ENCODE results near the gene SYF2.

DNA sequence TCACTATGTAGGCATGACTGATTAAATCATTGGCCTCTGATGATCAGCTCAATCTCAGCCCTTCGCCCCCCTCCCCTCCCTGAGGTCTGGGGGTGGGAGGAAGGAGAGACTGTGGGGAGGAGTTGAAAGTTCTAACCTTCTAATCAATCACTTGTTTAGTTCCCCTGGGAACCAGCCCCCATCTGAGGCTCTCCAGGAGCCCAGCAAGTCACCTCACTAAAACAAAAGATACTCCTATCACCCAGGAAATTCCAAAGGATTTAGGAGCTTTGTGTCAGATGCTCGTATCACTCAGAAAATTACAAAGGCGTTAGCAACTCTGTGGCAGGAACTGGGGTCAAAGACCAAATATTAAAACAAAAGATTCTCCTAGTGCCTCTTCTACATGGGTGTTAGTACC is 21.6 kb downstream of the SYF2 start:
- TF ChIP-seq, protein P1, sequence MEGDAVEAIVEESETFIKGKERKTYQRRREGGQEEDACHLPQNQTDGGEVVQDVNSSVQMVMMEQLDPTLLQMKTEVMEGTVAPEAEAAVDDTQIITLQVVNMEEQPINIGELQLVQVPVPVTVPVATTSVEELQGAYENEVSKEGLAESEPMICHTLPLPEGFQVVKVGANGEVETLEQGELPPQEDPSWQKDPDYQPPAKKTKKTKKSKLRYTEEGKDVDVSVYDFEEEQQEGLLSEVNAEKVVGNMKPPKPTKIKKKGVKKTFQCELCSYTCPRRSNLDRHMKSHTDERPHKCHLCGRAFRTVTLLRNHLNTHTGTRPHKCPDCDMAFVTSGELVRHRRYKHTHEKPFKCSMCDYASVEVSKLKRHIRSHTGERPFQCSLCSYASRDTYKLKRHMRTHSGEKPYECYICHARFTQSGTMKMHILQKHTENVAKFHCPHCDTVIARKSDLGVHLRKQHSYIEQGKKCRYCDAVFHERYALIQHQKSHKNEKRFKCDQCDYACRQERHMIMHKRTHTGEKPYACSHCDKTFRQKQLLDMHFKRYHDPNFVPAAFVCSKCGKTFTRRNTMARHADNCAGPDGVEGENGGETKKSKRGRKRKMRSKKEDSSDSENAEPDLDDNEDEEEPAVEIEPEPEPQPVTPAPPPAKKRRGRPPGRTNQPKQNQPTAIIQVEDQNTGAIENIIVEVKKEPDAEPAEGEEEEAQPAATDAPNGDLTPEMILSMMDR (IDR thresholded peaks at IDR 0.05) = no peak
- TF ChIP-seq POLR2A (IDR thresholded peaks at IDR 0.05) = no peak

Data from adrenal gland (tissue), 5 donors.